Measurements from ENCODE around the gene ZNF600. TPM values are rescaled to one million over a fixed set of nuclear protein-coding genes. Genes with fewer than 3 reads are reported as not detected.
A peak's percentile ranks its signal among the peaks of the same experiment; 100 is the strongest.
"Not testable (repeated sequence)": the region's sequence is repeated elsewhere in the genome, so short reads cannot be mapped to it uniquely, and the experiment has no call there.

The ZNF600 gene
- total and polyA plus RNA-seq, 2 of the 13 experiments (the other 11 are each of a cell fraction or from before 2014, with no cell fraction given) = 15.0 to 16.4 TPM

DNA sequence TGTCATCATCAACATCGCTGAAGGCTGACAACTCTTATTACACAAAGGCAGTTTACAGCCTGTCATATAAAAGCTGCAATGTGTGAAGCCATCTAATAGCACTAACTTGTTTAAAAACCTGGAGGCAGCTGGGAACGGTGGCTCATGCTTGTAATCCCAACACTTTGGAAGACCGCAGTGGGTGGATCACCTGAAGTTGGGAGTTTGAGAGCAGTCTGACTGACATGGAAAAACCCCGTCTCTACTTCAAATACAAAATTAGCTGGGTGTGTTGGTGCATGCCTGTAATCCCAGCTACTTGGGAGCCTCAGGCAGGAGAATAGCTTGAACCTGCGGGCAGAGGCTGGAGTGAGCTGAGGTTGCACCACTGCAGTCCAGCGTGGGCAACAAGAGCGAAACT lies 43.3 kb upstream of the ZNF600 start:
- ATAC-seq; H3K4me3 ChIP-seq (replicated peaks in 1 of 3; ENCODE audit: insufficient read depth in 1 of 3, low read depth in 2 of 3, low read length in 3 of 3); POLR2A ChIA-PET: not testable (repeated sequence)

GRCh38 chr19:52825765-52826164 lies 39.2 kb upstream of the ZNF600 start:
- Histone ChIP-seq H3K79me2 (ENCODE audit: insufficient read depth, low read length) (no peaks in the 10 kb centered on the region), H4K20me1 (ENCODE audit: insufficient read depth, low read length) (no peaks in the 10 kb centered on the region), H2AFZ (ENCODE audit: low read length) (no peak overlapping the region), H3K4me3 (replicated peaks in 1 of 3; ENCODE audit: insufficient read depth in 1 of 3, low read depth in 2 of 3, low read length in 3 of 3) (no peak overlapping the region), H3K4me1 (ENCODE audit: insufficient read depth, low read length) (peaks cover 17% of the 10 kb centered on the region), H3K4me2 (ENCODE audit: low read depth, low read length) (no peak overlapping the region), H3K27ac (ENCODE audit: extremely low read length, insufficient read depth, low read length) (no peak overlapping the region), H3K9me3 (ENCODE audit: low read length) (peaks cover 19% of the 10 kb centered on the region; the same call in 1 of the 2 replicates), H3K9ac (ENCODE audit: insufficient read depth, low read depth, low read length) (no peak overlapping the region), H3K27me3 (ENCODE audit: control insufficient read depth in 1 of 2, insufficient read depth in 2 of 2, low read length in 2 of 2) (no peaks in the 10 kb centered on the region; a peak in 1 of 5 replicates), H3K36me3 (replicated peaks in 1 of 2; ENCODE audit: control insufficient read depth in 1 of 2, insufficient read depth in 2 of 2, low read length in 2 of 2) (no peaks in the 10 kb centered on the region)
- no peak for TF ChIP-seq REL (CRISPR knock-in tag; conservative IDR thresholded peaks at IDR 0.05)
- TF ChIP-seq, protein P1, sequence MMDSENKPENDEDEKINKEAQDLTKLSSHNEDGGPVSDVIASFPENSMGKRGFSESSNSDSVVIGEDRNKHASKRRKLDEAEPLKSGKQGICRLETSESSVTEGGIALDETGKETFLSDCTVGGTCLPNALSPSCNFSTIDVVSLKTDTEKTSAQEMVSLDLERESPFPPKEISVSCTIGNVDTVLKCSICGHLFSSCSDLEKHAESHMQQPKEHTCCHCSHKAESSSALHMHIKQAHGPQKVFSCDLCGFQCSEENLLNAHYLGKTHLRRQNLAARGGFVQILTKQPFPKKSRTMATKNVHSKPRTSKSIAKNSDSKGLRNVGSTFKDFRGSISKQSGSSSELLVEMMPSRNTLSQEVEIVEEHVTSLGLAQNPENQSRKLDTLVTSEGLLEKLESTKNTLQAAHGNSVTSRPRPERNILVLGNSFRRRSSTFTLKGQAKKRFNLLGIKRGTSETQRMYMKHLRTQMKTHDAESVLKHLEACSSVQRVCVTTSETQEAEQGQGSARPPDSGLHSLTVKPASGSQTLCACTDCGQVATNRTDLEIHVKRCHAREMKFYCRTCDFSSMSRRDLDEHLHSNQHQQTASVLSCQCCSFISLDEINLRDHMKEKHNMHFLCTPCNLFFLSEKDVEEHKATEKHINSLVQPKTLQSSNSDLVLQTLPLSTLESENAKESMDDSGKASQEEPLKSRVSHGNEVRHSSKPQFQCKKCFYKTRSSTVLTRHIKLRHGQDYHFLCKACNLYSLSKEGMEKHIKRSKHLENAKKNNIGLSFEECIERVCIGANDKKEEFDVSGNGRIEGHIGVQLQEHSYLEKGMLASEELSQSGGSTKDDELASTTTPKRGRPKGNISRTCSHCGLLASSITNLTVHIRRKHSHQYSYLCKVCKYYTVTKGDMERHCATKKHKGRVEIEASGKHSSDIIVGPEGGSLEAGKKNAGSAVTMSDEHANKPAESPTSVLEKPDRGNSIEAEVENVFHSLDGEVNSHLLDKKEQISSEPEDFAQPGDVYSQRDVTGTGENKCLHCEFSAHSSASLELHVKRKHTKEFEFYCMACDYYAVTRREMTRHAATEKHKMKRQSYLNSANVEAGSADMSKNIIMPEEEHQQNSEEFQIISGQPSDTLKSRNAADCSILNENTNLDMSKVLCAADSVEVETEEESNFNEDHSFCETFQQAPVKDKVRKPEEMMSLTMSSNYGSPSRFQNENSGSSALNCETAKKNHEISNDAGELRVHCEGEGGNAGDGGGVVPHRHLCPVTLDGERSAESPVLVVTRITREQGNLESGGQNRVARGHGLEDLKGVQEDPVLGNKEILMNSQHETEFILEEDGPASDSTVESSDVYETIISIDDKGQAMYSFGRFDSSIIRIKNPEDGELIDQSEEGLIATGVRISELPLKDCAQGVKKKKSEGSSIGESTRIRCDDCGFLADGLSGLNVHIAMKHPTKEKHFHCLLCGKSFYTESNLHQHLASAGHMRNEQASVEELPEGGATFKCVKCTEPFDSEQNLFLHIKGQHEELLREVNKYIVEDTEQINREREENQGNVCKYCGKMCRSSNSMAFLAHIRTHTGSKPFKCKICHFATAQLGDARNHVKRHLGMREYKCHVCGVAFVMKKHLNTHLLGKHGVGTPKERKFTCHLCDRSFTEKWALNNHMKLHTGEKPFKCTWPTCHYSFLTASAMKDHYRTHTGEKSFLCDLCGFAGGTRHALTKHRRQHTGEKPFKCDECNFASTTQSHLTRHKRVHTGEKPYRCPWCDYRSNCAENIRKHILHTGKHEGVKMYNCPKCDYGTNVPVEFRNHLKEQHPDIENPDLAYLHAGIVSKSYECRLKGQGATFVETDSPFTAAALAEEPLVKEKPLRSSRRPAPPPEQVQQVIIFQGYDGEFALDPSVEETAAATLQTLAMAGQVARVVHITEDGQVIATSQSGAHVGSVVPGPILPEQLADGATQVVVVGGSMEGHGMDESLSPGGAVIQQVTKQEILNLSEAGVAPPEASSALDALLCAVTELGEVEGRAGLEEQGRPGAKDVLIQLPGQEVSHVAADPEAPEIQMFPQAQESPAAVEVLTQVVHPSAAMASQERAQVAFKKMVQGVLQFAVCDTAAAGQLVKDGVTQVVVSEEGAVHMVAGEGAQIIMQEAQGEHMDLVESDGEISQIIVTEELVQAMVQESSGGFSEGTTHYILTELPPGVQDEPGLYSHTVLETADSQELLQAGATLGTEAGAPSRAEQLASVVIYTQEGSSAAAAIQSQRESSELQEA (CRISPR knock-in tag; IDR thresholded peaks at IDR 0.05; ENCODE audit: not compliant biosample characterization) = no peak
- TF ChIP-seq ZNF264 (CRISPR knock-in tag; IDR thresholded peaks at IDR 0.05) = no peak
- CTCF ChIA-PET (ENCODE audit: low intra/inter-chr PET ratio, low total read pairs) = no interaction called here
- ATAC-seq (no peak), FAIRE-seq (no peak), DNase-seq (ENCODE audit: low spot score) (no peak)
- 71% methylated on average over 5 of the region's 5 CpGs for WGBS (ENCODE audit: low lambda C conversion rate)
- POLR2A ChIA-PET = no interaction called here
- intact Hi-C loops (cut with micrococcal nuclease; ENCODE audit: unreplicated experiment) = no loop called here
- BruUV-seq (replicated peaks) = no TSS peak
- in situ Hi-C loops (cut with HindIII; ENCODE audit: extremely low pct_ligation_motif_present, low pct_unique_long_range_greater_than_20kb) = no loop called here

More for the DNA sequence above, 43.3 kb upstream of the ZNF600 start:
- peak overlapping the region; percentile 52 for H3K27ac ChIP-seq (ENCODE audit: extremely low read length, insufficient read depth, low read length)
- in situ Hi-C loops (cut with HindIII; ENCODE audit: extremely low pct_ligation_motif_present, low pct_unique_long_range_greater_than_20kb); DNase-seq (ENCODE audit: low spot score); FAIRE-seq; H3K36me3 ChIP-seq (replicated peaks in 1 of 2; ENCODE audit: control insufficient read depth in 1 of 2, insufficient read depth in 2 of 2, low read length in 2 of 2); H3K4me2 ChIP-seq (ENCODE audit: low read depth, low read length); H3K27me3 ChIP-seq (ENCODE audit: control insufficient read depth in 1 of 2, insufficient read depth in 2 of 2, low read length in 2 of 2); CTCF ChIA-PET (ENCODE audit: low intra/inter-chr PET ratio, low total read pairs); intact Hi-C loops (cut with micrococcal nuclease; ENCODE audit: unreplicated experiment); BruUV-seq (replicated peaks); H3K9ac ChIP-seq (ENCODE audit: insufficient read depth, low read depth, low read length); H4K20me1 ChIP-seq (ENCODE audit: insufficient read depth, low read length); H3K79me2 ChIP-seq (ENCODE audit: insufficient read depth, low read length); H2AFZ ChIP-seq (ENCODE audit: low read length): not testable (repeated sequence)
- peaks cover 15% of the 10 kb centered on the region for H3K4me1 ChIP-seq (ENCODE audit: insufficient read depth, low read length)
- H3K9me3 ChIP-seq (ENCODE audit: low read length) = peaks cover 31% of the 10 kb centered on the region
- WGBS (ENCODE audit: low lambda C conversion rate) = 69% methylated on average over 6 of the region's 7 CpGs

Measured in HepG2 (cell line).